GM12864 (cell line): Measurements from ENCODE around the gene ZFC3H1.

Source experiments
- DNase-seq: peaks from one replicate; pipeline ENCODE4 v3.0.0-alpha.2; 2011; ENCODE audit warnings: low read depth
- H3K4me3 ChIP-seq: 2 replicates; pipeline ENCODE4 v1.5.1; 2011; ENCODE audit warnings: mild to moderate bottlenecking, low read depth, low read length, control low read depth
- CTCF ChIP-seq: IDR thresholded peaks from 2 replicates; pipeline ENCODE4 v1.5.1; 2011; ENCODE audit warnings: low read depth, mild to moderate bottlenecking, moderate library complexity, low read length, control low read depth, inconsistent platforms; ENCODE audit errors: missing control alignments

Gene ZFC3H1

DNA sequence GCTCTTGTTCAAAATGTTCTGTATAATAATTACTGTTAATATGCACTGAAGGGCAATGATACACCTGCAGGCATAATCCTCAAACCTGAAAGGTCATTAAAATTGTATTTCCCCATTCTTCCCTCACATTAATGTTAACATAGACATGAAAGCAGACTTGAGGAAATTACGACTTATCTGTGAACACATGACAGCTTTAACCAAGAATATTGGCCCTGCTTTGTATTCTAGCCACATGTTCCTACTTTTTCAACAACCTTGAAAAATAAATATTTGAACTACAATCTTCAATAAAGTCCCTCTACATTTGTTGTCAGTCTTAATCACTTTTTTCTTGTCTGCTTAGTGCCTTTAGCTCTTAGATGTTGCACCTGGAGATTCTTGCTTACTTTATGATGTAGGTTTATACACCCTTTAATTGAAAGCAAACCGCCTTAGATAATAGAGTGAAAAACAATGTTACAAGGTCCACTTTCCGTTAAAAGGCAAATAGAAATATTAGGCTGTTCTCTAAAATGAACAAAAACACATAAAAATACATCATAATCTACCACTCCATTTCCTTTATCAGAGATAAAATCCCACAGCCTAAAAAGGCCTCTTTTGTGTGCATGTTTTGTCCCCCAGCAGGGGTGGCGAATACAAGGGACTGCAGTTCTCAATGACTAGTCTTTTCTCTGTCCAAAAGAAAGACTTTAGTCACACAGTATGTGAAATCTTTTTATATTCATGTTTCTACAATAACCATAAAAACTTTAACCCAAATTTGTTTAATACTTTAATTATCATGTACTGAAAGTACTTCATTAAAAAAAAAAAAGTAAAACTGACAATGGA, 55.9 kb downstream of the ZFC3H1 start:
- no peak for DNase-seq
- no peak overlapping the region for H3K4me3 ChIP-seq
- TF ChIP-seq CTCF, result no peak

DNA sequence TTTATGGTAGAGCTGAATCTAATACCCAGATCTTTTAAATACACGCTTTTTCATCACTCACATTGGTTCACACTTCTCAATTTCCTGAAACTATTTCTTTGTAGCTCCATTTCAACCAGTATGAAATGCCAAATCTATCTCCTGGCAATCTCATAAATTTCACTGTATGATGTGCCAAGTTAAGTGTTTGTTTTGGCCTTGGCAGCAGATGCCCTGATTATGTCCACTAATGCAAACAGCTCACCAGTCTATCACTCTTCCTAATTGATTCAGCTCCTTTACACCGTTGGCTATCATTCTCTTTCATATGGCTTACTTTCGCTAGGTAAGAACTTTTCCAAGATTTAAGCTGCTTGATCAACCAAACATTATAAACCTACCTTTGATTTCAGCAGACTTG, 58.6 kb downstream of the ZFC3H1 start:
- no peak overlapping the region for H3K4me3 ChIP-seq
- no peak for TF ChIP-seq CTCF
- DNase-seq, result no peak

DNA sequence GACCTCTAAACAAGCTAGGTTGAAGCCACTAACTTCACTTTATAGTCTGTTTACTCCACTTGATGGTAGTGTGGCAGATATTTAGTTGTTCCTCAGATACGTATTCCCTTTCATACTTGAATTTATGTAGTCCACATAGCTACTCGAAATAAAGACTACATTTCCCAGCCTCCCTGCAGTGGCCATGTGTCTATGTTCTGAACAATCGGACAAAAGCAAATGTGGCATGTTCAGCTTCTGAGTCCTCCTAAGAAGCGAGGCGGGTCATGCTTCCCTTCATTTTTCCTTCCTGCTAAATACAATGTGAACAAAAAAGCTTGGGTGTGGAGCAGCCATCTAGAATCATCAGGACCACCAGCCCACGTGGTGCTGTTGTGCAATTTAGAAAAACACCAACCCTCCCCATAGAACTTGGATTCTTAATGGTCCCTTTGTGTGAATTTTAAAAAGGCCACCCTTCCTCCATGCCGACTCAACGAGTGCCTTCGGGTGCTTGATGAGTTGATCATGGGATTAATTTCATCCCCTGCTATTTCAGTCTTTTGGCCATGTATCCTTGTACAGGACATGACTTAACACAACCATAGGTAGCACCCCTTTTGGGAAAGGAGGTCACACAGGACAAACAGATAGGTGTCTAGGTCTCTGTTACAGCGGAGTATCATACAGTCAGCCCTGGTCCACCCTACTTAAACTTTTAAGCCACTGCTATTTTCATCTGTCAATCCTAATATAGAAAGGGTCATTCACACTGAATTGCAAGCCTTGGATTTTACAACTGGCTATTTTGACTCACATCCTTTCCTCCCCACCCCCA, 60.7 kb downstream of the ZFC3H1 start:
- TF ChIP-seq CTCF, result no peak
- no peak for DNase-seq
- no peak overlapping the region for H3K4me3 ChIP-seq

- no peak overlapping the region for H3K4me3 ChIP-seq
- TF ChIP-seq CTCF, result no peak
- DNase-seq, result no peak
Measured at GRCh38 chr12:71601546-71601945, 62.1 kb downstream of the ZFC3H1 start.

- H3K4me3 ChIP-seq, result no peak overlapping the region
- DNase-seq, result no peak
- TF ChIP-seq CTCF, result no peak
Measured at GRCh38 chr12:71599210-71599609, 64.4 kb downstream of the ZFC3H1 start.

GRCh38 chr12:71594214-71594948, 69.3 kb downstream of the ZFC3H1 start:
- no peak for TF ChIP-seq CTCF
- no peak for DNase-seq
- H3K4me3 ChIP-seq, result no peak overlapping the region
